ENCODE results near the gene DDX5.
"Not testable (repeated sequence)": the region's sequence is repeated elsewhere in the genome, so short reads cannot be mapped to it uniquely, and the experiment has no call there.

The DDX5 gene

GRCh38 chr17:64506576-64507412, 705 bp upstream of the DDX5 start, which contains the start of gene CEP95:
Gene CEP95 (plus strand): TSS chr17:64506977. CDS start chr17:64507098, 121 bp downstream.
- peak; percentile 97 for DNase-seq

GRCh38 chr17:64505340-64506200, 519 bp downstream of the DDX5 start:
- peak; percentile 90 for DNase-seq

- no peak for DNase-seq
These were observed 1.2 kb downstream of the DDX5 start for GRCh38 chr17:64504769-64505339.

- DNase-seq: no peak
These were observed 2.0 kb downstream of the DDX5 start for GRCh38 chr17:64503821-64504768.

GRCh38 chr17:64503341-64503740, 2.7 kb downstream of the DDX5 start:
- DNase-seq: no peak

- DNase-seq: no peak
These were observed 3.3 kb downstream of the DDX5 start for GRCh38 chr17:64502809-64503208.

- DNase-seq: no peak
These were observed 4.1 kb downstream of the DDX5 start for GRCh38 chr17:64502021-64502420.

GRCh38 chr17:64500862-64501765, 5.0 kb downstream of the DDX5 start:
- DNase-seq: no peak

- DNase-seq: no peak
These were observed 5.6 kb downstream of the DDX5 start for GRCh38 chr17:64500487-64500859.

- DNase-seq: no peak
These were observed 6.1 kb downstream of the DDX5 start for GRCh38 chr17:64499805-64500486.

- DNase-seq: no peak
These were observed 7.5 kb downstream of the DDX5 start for GRCh38 chr17:64498308-64499203.

- DNase-seq: no peak
These were observed 8.5 kb downstream of the DDX5 start for GRCh38 chr17:64497565-64498035.

- peak; percentile 91 for DNase-seq
These were observed 9.1 kb downstream of the DDX5 start, which contains the start of gene POLG2 for GRCh38 chr17:64496786-64497564. Gene POLG2 (minus strand): TSS chr17:64497054. CDS start chr17:64496968, 86 bp downstream.

- no peak for DNase-seq
These were observed 9.7 kb downstream of the DDX5 start for GRCh38 chr17:64496348-64496785.

- DNase-seq: not testable (repeated sequence)
These were observed 10.8 kb downstream of the DDX5 start for GRCh38 chr17:64495300-64495699.

GRCh38 chr17:64494121-64494520, 12.0 kb downstream of the DDX5 start:
- no peak for DNase-seq

GRCh38 chr17:64492481-64493109, 13.5 kb downstream of the DDX5 start:
- no peak for DNase-seq

- DNase-seq: no peak
These were observed 14.1 kb downstream of the DDX5 start for GRCh38 chr17:64491994-64492393.

Data from NCI-H146 (cell line).